HepG2 (cell line): ENCODE measurements around the gene PRKAR1B. TPM values are rescaled to one million over a fixed set of nuclear protein-coding genes. Genes with fewer than 3 reads are reported as not detected.

ENCODE experiments used
- ATAC-seq: fragments of 200-7000 bp; cut with Tn5 transposase; 3 replicates; pipeline ENCODE4 v1.9.1; 2020; ENCODE audit warnings: mild to moderate bottlenecking, moderate library complexity
- BruUV-seq: library from RNA; stranded (reverse); fragments of 400-500 nt; replicated peaks from 2 replicates; lab custom pipeline; 2021; lab: Mats Ljungman, UMichigan
- CTCF ChIA-PET: fragments of 300-600 bp; formaldehyde crosslinking; extraction: SDS; loops from one replicate; lab custom pipeline; 2021; ENCODE audit warnings: low total read pairs, inconsistent platforms, low intra/inter-chr PET ratio; lab: Yijun Ruan, JAX
- POLR2A ChIA-PET: fragments of 350-600 bp; sonication (Branson Sonifier 250); formaldehyde crosslinking; loops from one replicate; lab custom pipeline; 2020; ENCODE audit warnings: antibody characterized with exemption, inconsistent platforms; lab: Yijun Ruan, JAX
- DNase-seq: peaks from one replicate; pipeline ENCODE4 v3.0.0-alpha.2; 2015; ENCODE audit warnings: low spot score
- FAIRE-seq: peaks from 3 replicates; lab custom pipeline; 2011; peaks lifted over from hg19 to GRCh38; lab: Jason Lieb, UNC
- H2AFZ ChIP-seq: one replicate; pipeline ENCODE4 v1.6.1; 2011; ENCODE audit warnings: low read length, inconsistent platforms
- H3K27ac ChIP-seq: fragments of 300-600 bp; 3 replicates; pipeline ENCODE4 v1.8.0; 2011; ENCODE audit warnings: mixed run types, mild to moderate bottlenecking, mixed read lengths, low read length, inconsistent platforms; ENCODE audit not compliant: insufficient read depth; ENCODE audit errors: extremely low read length
- H3K27me3 ChIP-seq, 2 experiments: fragments of 200-600 bp in 1 of 2; 2 replicates in 1 of 2; 3 replicates in 1 of 2; pipeline versions ENCODE4 v1.6.0 to v1.8.0; 2011; ENCODE audit warnings: low read length in 2 of 2, mild to moderate bottlenecking in 2 of 2, moderate library complexity in 2 of 2, inconsistent platforms in 1 of 2; ENCODE audit not compliant: insufficient read depth in 2 of 2, control insufficient read depth in 1 of 2
- H3K36me3 ChIP-seq, 2 experiments: fragments of 200-600 bp in 1 of 2; replicated peaks in 1 of 2; 2 replicates in 1 of 2; 3 replicates in 1 of 2; pipeline versions ENCODE4 v1.5.1 to v1.8.0; 2011; ENCODE audit warnings: low read length in 2 of 2, inconsistent platforms in 1 of 2; ENCODE audit not compliant: insufficient read depth in 2 of 2, control insufficient read depth in 1 of 2
- H3K4me1 ChIP-seq: 2 replicates; pipeline ENCODE4 v1.5.1; 2012; ENCODE audit warnings: low read length, inconsistent platforms; ENCODE audit not compliant: insufficient read depth
- H3K4me2 ChIP-seq: 2 replicates; pipeline ENCODE4 v1.6.0; 2011; ENCODE audit warnings: low read depth, low read length, inconsistent platforms
- H3K4me3 ChIP-seq, 3 experiments: fragments of 200-600 bp in 1 of 3; sonication (generic), shearing (Covaris generic) in 1 of 3; replicated peaks in 1 of 3; 2 replicates each; pipeline ENCODE4 v1.5.1; 2011 to 2016; ENCODE audit warnings: low read length in 3 of 3, inconsistent platforms in 2 of 3, low read depth in 2 of 3, mild to moderate bottlenecking in 2 of 3, control low read depth in 1 of 3, mixed read lengths in 1 of 3; ENCODE audit not compliant: insufficient read depth in 1 of 3
- H3K79me2 ChIP-seq: one replicate; pipeline ENCODE4 v1.6.1; 2011; ENCODE audit warnings: low read length, inconsistent platforms; ENCODE audit not compliant: insufficient read depth
- H3K9ac ChIP-seq: 2 replicates; pipeline ENCODE4 v1.6.0; 2011; ENCODE audit warnings: mild to moderate bottlenecking, low read depth, low read length, inconsistent platforms; ENCODE audit not compliant: insufficient read depth
- H3K9me3 ChIP-seq: 2 replicates; pipeline ENCODE4 v1.5.1; 2012; ENCODE audit warnings: mild to moderate bottlenecking, low read length
- H4K20me1 ChIP-seq: 2 replicates; pipeline ENCODE4 v1.6.0; 2011; ENCODE audit warnings: inconsistent platforms, mild to moderate bottlenecking, low read length, moderate library complexity; ENCODE audit not compliant: insufficient read depth
- HNF1B ChIP-seq: sonication (generic); formaldehyde crosslinking; IDR thresholded peaks from 2 replicates; pipeline ENCODE4 v1.5.1; 2020; ENCODE audit warnings: mild to moderate bottlenecking, moderate library complexity, missing genetic modification reagents
- PAF1 ChIP-seq: IDR thresholded peaks from 2 replicates; pipeline ENCODE4 v1.6.1; 2016; ENCODE audit warnings: missing genetic modification reagents, missing compliant biosample characterization
- PHF20 ChIP-seq: sonication (generic); formaldehyde crosslinking; IDR thresholded peaks from 2 replicates; pipeline ENCODE4 v1.5.0; 2020; ENCODE audit warnings: mild to moderate bottlenecking, missing genetic modification reagents
- TFDP1 ChIP-seq: IDR thresholded peaks from 2 replicates; pipeline ENCODE4 v1.6.1; 2016; ENCODE audit warnings: missing compliant biosample characterization, missing genetic modification reagents, borderline replicate concordance
- TOPORS ChIP-seq: sonication (generic); formaldehyde crosslinking; IDR thresholded peaks from 2 replicates; pipeline ENCODE4 v1.8.0; 2023; ENCODE audit warnings: mild to moderate bottlenecking, missing genetic modification reagents
- WIZ ChIP-seq: sonication (generic); formaldehyde crosslinking; IDR thresholded peaks from 2 replicates; pipeline ENCODE4 v1.5.1; 2020; ENCODE audit warnings: mild to moderate bottlenecking, missing genetic modification reagents
- ZKSCAN5 ChIP-seq: sonication (generic); formaldehyde crosslinking; IDR thresholded peaks from 2 replicates; pipeline ENCODE4 v1.5.1; 2020; ENCODE audit warnings: mild to moderate bottlenecking, missing genetic modification reagents
- ZNF572 ChIP-seq: sonication (generic); formaldehyde crosslinking; IDR thresholded peaks from 2 replicates; pipeline ENCODE4 v1.5.1; 2020; ENCODE audit warnings: mild to moderate bottlenecking, missing genetic modification reagents
- ZNF605 ChIP-seq: sonication (generic); formaldehyde crosslinking; IDR thresholded peaks from 2 replicates; pipeline ENCODE4 v1.8.0; 2022; ENCODE audit warnings: mild to moderate bottlenecking, missing genetic modification reagents
- WGBS: methylation state at CpG from one replicate; pipeline ENCODE4 v1.1.6; 2017; ENCODE audit warnings: low lambda C conversion rate; 5-methylcytosine and 5-hydroxymethylcytosine counted together
- in situ Hi-C: cut with HindIII; loops from 2 replicates; pipeline ENCODE4 v1.10.0; 2017; ENCODE audit warnings: low pct_unique_long_range_greater_than_20kb; ENCODE audit not compliant: extremely low pct_ligation_motif_present
- intact Hi-C: fragments of 100-400 bp; cut with micrococcal nuclease; formaldehyde crosslinking; loops from one replicate; pipeline ENCODE4 v1.10.0; 2022; ENCODE audit not compliant: unreplicated experiment
- polyA plus RNA-seq, 8 experiments: library from polyadenylated mRNA; depleted of rRNA in 3 of 8; stranded (reverse) in 7 of 8; unstranded in 1 of 8; fragments of >200 nt; fragmentation: Illumina TruSeq in 4 of 8; extraction: Trizol in 4 of 8; gene quantifications; 2 replicates each; pipeline versions ENCODE4 v1.2.1 to v1.2.3, GENCODE V29; 2011 to 2016; ENCODE audit warnings: low read depth in 4 of 8, missing spikeins in 1 of 8, mixed read lengths in 1 of 8; ENCODE audit not compliant: insufficient read depth in 1 of 8
- total RNA-seq, 5 experiments: library from RNA; depleted of rRNA; stranded (reverse); fragments of >200 nt; fragmentation: Illumina TruSeq; extraction: Trizol; gene quantifications; 2 replicates each; pipeline ENCODE4 v1.2.3, GENCODE V29; 2016; ENCODE audit warnings: low read depth in 1 of 5
- TF ChIP-seq, protein P1 (sequence below): sonication (generic); formaldehyde crosslinking; IDR thresholded peaks from 2 replicates; pipeline ENCODE4 v1.4.0; 2020; ENCODE audit warnings: missing genetic modification reagents
- TF ChIP-seq, protein P2 (sequence below): sonication (generic); formaldehyde crosslinking; IDR thresholded peaks from 2 replicates; pipeline ENCODE4 v1.4.0; 2020; ENCODE audit warnings: missing genetic modification reagents
- TF ChIP-seq, protein P3 (sequence below), 2 experiments: sonication (generic) in 1 of 2; formaldehyde crosslinking in 1 of 2; IDR thresholded peaks; 2 replicates each; pipeline versions ENCODE4 v1.4.0 to v1.6.1; 2018 to 2020; ENCODE audit warnings: missing genetic modification reagents in 2 of 2, borderline replicate concordance in 1 of 2, low read depth in 1 of 2, mild to moderate bottlenecking in 1 of 2, missing biosample characterization in 1 of 2

PRKAR1B gene
- total and polyA plus RNA-seq, 2 of the 13 experiments (the other 11 are each of a cell fraction or from before 2014, with no cell fraction given) = 7.9 to 28.2 TPM

DNA sequence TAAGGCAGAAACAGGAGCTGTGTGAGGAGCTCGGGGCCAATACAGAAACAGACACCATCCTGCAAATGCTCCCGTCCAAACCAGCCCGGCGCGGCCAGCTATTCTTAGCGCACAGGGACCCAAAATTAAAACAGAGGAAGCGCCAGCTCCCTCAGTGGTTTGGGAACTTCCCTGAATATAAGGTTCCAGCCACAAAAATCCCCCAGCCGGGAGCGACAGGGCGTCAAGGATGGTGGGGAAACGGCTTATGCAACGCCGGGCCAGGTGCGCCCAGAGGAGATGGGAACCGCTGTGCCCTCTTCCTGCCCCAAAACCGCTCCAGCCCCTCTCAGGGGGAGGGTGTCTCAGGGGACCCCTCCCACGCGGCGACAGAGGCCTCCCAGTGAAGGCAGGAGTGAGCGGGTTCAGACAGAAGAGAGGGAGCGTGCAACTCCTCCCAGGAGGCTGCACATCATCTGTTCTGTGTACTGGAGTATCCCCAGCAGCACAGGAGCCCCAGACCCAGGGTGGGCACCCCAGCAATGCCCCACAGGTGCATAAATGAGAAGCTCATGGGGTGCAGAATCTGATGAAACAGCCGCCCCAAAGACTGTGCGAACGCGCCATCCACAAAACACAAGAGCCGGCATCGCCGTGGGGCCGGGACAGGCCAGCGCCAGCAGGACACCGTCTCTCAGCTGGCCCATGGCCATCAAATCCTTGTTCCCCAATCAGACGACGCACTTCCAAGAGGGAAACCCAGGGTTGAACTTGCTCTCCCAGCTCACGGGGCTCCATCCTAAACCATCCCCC is 133.6 kb downstream of the PRKAR1B start (continued):
- TF ChIP-seq ZKSCAN5 (CRISPR knock-in tag) (no peak), PAF1 (CRISPR knock-in tag) (no peak), TFDP1 (CRISPR knock-in tag) (no peak), ZNF572 (CRISPR knock-in tag) (no peak), TOPORS (no peak), ZNF605 (no peak)
- TF ChIP-seq, protein P1, sequence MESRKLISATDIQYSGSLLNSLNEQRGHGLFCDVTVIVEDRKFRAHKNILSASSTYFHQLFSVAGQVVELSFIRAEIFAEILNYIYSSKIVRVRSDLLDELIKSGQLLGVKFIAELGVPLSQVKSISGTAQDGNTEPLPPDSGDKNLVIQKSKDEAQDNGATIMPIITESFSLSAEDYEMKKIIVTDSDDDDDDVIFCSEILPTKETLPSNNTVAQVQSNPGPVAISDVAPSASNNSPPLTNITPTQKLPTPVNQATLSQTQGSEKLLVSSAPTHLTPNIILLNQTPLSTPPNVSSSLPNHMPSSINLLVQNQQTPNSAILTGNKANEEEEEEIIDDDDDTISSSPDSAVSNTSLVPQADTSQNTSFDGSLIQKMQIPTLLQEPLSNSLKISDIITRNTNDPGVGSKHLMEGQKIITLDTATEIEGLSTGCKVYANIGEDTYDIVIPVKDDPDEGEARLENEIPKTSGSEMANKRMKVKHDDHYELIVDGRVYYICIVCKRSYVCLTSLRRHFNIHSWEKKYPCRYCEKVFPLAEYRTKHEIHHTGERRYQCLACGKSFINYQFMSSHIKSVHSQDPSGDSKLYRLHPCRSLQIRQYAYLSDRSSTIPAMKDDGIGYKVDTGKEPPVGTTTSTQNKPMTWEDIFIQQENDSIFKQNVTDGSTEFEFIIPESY (CRISPR knock-in tag) = no peak

DNA sequence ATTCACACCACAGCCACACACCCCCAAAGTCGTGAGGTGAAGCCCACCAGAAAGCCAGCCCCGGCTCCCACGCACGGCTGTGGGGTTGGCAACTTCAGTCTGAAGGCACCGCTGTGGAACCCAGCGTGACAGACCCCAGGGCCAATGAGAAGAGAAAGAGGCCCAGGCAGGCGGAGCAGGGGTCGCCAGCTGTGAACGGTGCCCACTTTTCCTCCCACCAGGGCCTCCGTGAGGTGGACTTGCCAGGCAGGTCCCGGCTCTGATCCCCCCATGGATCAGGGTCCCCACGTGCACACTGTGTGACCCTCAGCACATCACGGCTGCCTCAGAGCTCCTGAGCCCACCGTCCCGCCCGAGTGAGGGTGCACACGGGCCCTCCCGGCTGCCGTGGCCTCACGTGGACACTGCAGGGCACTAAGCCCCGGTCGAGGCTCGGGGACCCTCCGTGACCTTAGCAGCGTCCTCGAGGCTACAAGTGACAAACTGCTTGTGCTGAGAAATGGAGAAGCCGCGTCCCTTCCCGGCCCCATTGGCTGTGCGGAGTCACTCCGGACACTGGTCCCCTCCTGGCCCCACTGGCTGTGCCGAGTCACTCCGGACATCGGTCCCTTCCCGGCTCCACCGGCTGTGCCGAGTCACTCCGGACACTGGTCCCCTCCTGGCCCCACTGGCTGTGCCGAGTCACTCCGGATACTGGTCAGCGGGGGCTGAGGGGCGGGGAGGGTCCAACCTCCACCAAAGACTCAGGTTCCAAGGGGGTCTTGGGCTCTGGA is 135.0 kb downstream of the PRKAR1B start:
- in situ Hi-C loops = no loop called here
- 97% methylated on average over 11 of the region's 42 CpGs for WGBS
- Histone ChIP-seq H3K4me1 (no peaks in the 10 kb centered on the region), H3K4me3 (no peak overlapping the region), H4K20me1 (no peaks in the 10 kb centered on the region), H3K27ac (no peak overlapping the region), H3K79me2 (no peaks in the 10 kb centered on the region), H3K4me2 (no peak overlapping the region), H3K9ac (no peak overlapping the region), H3K36me3 (peaks cover 11 to 19% of the 10 kb centered on the region in 2 experiments; a peak in 4 of 5 replicates), H2AFZ (no peak overlapping the region), H3K9me3 (no peaks in the 10 kb centered on the region), H3K27me3 (no peaks in the 10 kb centered on the region)
- no peak for ATAC-seq
- FAIRE-seq = no peak
- ChIA-PET POLR2A (no interaction called here), CTCF (no interaction called here)
- intact Hi-C loops = no loop called here
- BruUV-seq = no TSS peak
- no peak for DNase-seq
- TF ChIP-seq, protein P2, sequence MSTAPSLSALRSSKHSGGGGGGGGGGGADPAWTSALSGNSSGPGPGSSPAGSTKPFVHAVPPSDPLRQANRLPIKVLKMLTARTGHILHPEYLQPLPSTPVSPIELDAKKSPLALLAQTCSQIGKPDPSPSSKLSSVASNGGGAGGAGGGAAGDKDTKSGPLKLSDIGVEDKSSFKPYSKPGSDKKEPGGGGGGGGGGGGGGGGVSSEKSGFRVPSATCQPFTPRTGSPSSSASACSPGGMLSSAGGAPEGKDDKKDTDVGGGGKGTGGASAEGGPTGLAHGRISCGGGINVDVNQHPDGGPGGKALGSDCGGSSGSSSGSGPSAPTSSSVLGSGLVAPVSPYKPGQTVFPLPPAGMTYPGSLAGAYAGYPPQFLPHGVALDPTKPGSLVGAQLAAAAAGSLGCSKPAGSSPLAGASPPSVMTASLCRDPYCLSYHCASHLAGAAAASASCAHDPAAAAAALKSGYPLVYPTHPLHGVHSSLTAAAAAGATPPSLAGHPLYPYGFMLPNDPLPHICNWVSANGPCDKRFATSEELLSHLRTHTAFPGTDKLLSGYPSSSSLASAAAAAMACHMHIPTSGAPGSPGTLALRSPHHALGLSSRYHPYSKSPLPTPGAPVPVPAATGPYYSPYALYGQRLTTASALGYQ = no peak
- TF ChIP-seq WIZ (CRISPR knock-in tag) (no peak), PHF20 (CRISPR knock-in tag) (no peak), HNF1B (no peak)
- TF ChIP-seq, protein P3, sequence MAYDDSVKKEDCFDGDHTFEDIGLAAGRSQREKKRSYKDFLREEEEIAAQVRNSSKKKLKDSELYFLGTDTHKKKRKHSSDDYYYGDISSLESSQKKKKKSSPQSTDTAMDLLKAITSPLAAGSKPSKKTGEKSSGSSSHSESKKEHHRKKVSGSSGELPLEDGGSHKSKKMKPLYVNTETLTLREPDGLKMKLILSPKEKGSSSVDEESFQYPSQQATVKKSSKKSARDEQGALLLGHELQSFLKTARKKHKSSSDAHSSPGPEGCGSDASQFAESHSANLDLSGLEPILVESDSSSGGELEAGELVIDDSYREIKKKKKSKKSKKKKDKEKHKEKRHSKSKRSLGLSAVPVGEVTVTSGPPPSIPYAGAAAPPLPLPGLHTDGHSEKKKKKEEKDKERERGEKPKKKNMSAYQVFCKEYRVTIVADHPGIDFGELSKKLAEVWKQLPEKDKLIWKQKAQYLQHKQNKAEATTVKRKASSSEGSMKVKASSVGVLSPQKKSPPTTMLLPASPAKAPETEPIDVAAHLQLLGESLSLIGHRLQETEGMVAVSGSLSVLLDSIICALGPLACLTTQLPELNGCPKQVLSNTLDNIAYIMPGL (CRISPR knock-in tag; IDR thresholded peaks at IDR 0.05; ENCODE audit: borderline replicate concordance in 1 of 2, low read depth in 1 of 2) = no peak
